GM15510 (cell line): ENCODE data around the gene SESTD1.

ENCODE experiments used
- POLR2A ChIP-seq: IDR thresholded peaks from 3 replicates; pipeline ENCODE4 v1.6.1; 2011; ENCODE audit warnings: borderline replicate concordance; ENCODE audit not compliant: insufficient read length; ENCODE audit errors: extremely low read depth

The SESTD1 gene

GRCh38 chr2:179250848-179251504, 13.7 kb downstream of the SESTD1 start:
- TF ChIP-seq POLR2A: no peak

- no peak for TF ChIP-seq POLR2A
These were observed 14.5 kb downstream of the SESTD1 start for GRCh38 chr2:179250095-179250494.

GRCh38 chr2:179248024-179248348, 16.6 kb downstream of the SESTD1 start:
- TF ChIP-seq POLR2A: no peak

- no peak for TF ChIP-seq POLR2A
These were observed 17.2 kb downstream of the SESTD1 start for GRCh38 chr2:179247318-179248023.

- TF ChIP-seq POLR2A: no peak
These were observed 21.6 kb downstream of the SESTD1 start for GRCh38 chr2:179243046-179243445.

- no peak for TF ChIP-seq POLR2A
These were observed 23.9 kb downstream of the SESTD1 start for GRCh38 chr2:179240481-179241451.

- TF ChIP-seq POLR2A: no peak
These were observed 24.8 kb downstream of the SESTD1 start for GRCh38 chr2:179239838-179240237.

- TF ChIP-seq POLR2A: no peak
These were observed 25.4 kb downstream of the SESTD1 start for GRCh38 chr2:179239195-179239594.

GRCh38 chr2:179238027-179238426, 26.6 kb downstream of the SESTD1 start:
- no peak for TF ChIP-seq POLR2A

GRCh38 chr2:179237209-179237946, 27.3 kb downstream of the SESTD1 start:
- no peak for TF ChIP-seq POLR2A

- no peak for TF ChIP-seq POLR2A
These were observed 29.0 kb downstream of the SESTD1 start for GRCh38 chr2:179235463-179236108.

- no peak for TF ChIP-seq POLR2A
These were observed 29.9 kb downstream of the SESTD1 start for GRCh38 chr2:179234658-179235240.

- TF ChIP-seq POLR2A: no peak
These were observed 30.8 kb downstream of the SESTD1 start for GRCh38 chr2:179233626-179234430.

- no peak for TF ChIP-seq POLR2A
These were observed 31.5 kb downstream of the SESTD1 start for GRCh38 chr2:179233083-179233490.

GRCh38 chr2:179226961-179227259, 37.7 kb downstream of the SESTD1 start:
- TF ChIP-seq POLR2A: no peak
